GM23338 (cell line): Measurements from ENCODE around the gene ZBTB22. TPM values are rescaled to one million over a fixed set of nuclear protein-coding genes. Genes with fewer than 3 reads are reported as not detected.

Experiments
- ATAC-seq: fragments of 200-7000 bp; cut with Tn5 transposase; 3 replicates; pipeline ENCODE4 v1.9.1; 2020
- DNase-seq: peaks from one replicate; pipeline ENCODE4 v3.0.0-alpha.2; 2015; ENCODE audit warnings: low spot score
- H2AFZ ChIP-seq: fragments of 200-600 bp; sonication (generic); 2 replicates; pipeline ENCODE4 v1.8.0; 2016; ENCODE audit warnings: antibody characterized with exemption, mild to moderate bottlenecking, moderate library complexity
- H3F3A ChIP-seq: fragments of 200-600 bp; sonication (generic); replicated peaks from 2 replicates; pipeline ENCODE4 v1.8.0; 2017; ENCODE audit warnings: antibody characterized with exemption, mixed run types, low read depth
- H3K27ac ChIP-seq: fragments of 200-600 bp; sonication (generic); 2 replicates; pipeline ENCODE4 v1.6.1; 2016; ENCODE audit warnings: low read depth
- H3K27me3 ChIP-seq: fragments of 200-600 bp; sonication (generic); 2 replicates; pipeline ENCODE4 v1.8.0; 2016; ENCODE audit warnings: mild to moderate bottlenecking, mixed run types, moderate library complexity; ENCODE audit not compliant: insufficient read depth
- H3K36me3 ChIP-seq: fragments of 200-600 bp; sonication (generic); 2 replicates; pipeline ENCODE4 v1.8.0; 2016; ENCODE audit warnings: mild to moderate bottlenecking; ENCODE audit not compliant: insufficient read depth
- H3K4me1 ChIP-seq: fragments of 200-600 bp; sonication (generic); 2 replicates; pipeline ENCODE4 v1.8.0; 2016; ENCODE audit warnings: mild to moderate bottlenecking, moderate library complexity; ENCODE audit not compliant: insufficient read depth
- H3K4me2 ChIP-seq: fragments of 200-600 bp; sonication (generic); 2 replicates; pipeline ENCODE4 v1.7.1; 2017; ENCODE audit warnings: mixed run types
- H3K4me3 ChIP-seq: fragments of 200-600 bp; sonication (generic); 2 replicates; pipeline ENCODE4 v1.6.1; 2016; ENCODE audit warnings: mixed run types
- H3K79me2 ChIP-seq: fragments of 200-600 bp; sonication (generic); replicated peaks from 2 replicates; pipeline ENCODE4 v1.8.0; 2017; ENCODE audit warnings: mild to moderate bottlenecking; ENCODE audit not compliant: insufficient read depth
- H3K9me2 ChIP-seq: fragments of 200-600 bp; sonication (generic); 2 replicates; pipeline ENCODE4 v1.8.0; 2017; ENCODE audit not compliant: insufficient read depth
- H4K20me1 ChIP-seq: fragments of 200-600 bp; sonication (generic); replicated peaks from 2 replicates; pipeline ENCODE4 v1.8.0; 2017; ENCODE audit warnings: mild to moderate bottlenecking; ENCODE audit not compliant: insufficient read depth
- H3K27ac Mint-ChIP-seq: 2 replicates; pipeline ENCODE4 v1.8.0; 2020; ENCODE audit warnings: inconsistent platforms, mild to moderate bottlenecking, moderate library complexity, mixed read lengths
- H3K27me3 Mint-ChIP-seq: 3 replicates; pipeline ENCODE4 v1.8.0; 2022; ENCODE audit warnings: low read depth, mild to moderate bottlenecking, moderate library complexity, mixed read lengths, inconsistent platforms; ENCODE audit not compliant: insufficient read depth, poor library complexity
- H3K36me3 Mint-ChIP-seq: 3 replicates; pipeline ENCODE4 v1.8.0; 2021; ENCODE audit warnings: low read depth, mild to moderate bottlenecking, inconsistent platforms, moderate library complexity, mixed read lengths
- H3K4me1 Mint-ChIP-seq: 3 replicates; pipeline ENCODE4 v1.8.0; 2020; ENCODE audit warnings: mild to moderate bottlenecking, inconsistent platforms, mixed read lengths
- H3K4me3 Mint-ChIP-seq: 3 replicates; pipeline ENCODE4 v1.8.0; 2021; ENCODE audit warnings: moderate library complexity, mild to moderate bottlenecking, inconsistent platforms, mixed read lengths
- H3K9me3 Mint-ChIP-seq: 3 replicates; pipeline ENCODE4 v1.8.0; 2020; ENCODE audit warnings: moderate library complexity, mild to moderate bottlenecking, inconsistent platforms, mixed read lengths
- CREB1 ChIP-seq: fragments of 250-450 bp; sonication (Bioruptor Pico); IDR thresholded peaks from 2 replicates; pipeline ENCODE4 v1.5.0; 2020; ENCODE audit warnings: low read depth, mild to moderate bottlenecking, moderate library complexity
- EZH2 ChIP-seq: fragments of 200-600 bp; sonication (generic); IDR thresholded peaks from one replicate; pipeline ENCODE4 v1.8.0; 2017; ENCODE audit warnings: antibody characterized with exemption, mild to moderate bottlenecking, low read depth; ENCODE audit not compliant: unreplicated experiment
- JUNB ChIP-seq: IDR thresholded peaks from one replicate; pipeline ENCODE4 v1.6.1; 2016; ENCODE audit warnings: antibody characterized with exemption; ENCODE audit not compliant: unreplicated experiment
- NANOG ChIP-seq: IDR thresholded peaks from 2 replicates; pipeline ENCODE4 v1.6.1; 2016; ENCODE audit warnings: antibody characterized with exemption, borderline replicate concordance
- ZNF331 ChIP-seq: fragments of 250-450 bp; sonication (Bioruptor Pico); IDR thresholded peaks from 2 replicates; pipeline ENCODE4 v1.5.0; 2020; ENCODE audit warnings: low read depth, mild to moderate bottlenecking, moderate library complexity
- polyA plus RNA-seq: library from polyadenylated mRNA; unstranded; fragments of >200 nt; fragmentation: Nextera tagmentation; extraction: Ambion mirVana; gene quantifications from 2 replicates; pipeline ENCODE4 v1.2.1, GENCODE V29; 2016
- total RNA-seq: library from RNA; depleted of rRNA; stranded (reverse); fragments of >200 nt; shearing (Covaris generic); gene quantifications from 2 replicates; pipeline ENCODE4 v1.2.3, GENCODE V29; 2014
- TF ChIP-seq, protein P1 (sequence below): fragments of 250-450 bp; sonication (Bioruptor Pico); IDR thresholded peaks from 2 replicates; pipeline ENCODE4 v1.5.0; 2020; ENCODE audit warnings: mild to moderate bottlenecking, moderate library complexity

ZBTB22 gene
- total and polyA plus RNA-seq, 2 experiments from 2014 or later = 3.9 to 7.7 TPM

DNA sequence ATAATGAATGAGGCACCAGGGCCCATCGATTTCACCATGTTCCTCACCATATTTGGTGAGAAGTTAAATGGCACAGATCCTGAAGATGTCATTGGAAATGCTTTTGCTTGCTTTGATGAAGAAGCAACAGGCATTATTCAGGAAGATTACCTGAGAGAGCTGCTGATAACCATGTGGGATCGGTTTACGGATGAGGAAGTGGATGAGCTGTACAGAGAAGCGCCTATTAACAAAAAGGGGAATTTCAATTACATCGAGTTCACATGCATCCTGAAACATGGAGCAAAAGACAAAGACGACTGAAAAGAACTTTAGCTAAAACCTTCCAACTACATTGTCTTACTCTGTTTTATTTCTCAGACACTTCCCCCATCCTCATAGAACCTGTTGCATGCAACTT, 21.6 kb upstream of the ZBTB22 start (continued):
- TF ChIP-seq EZH2 (no peak), ZNF331 (CRISPR knock-in tag) (no peak)

DNA sequence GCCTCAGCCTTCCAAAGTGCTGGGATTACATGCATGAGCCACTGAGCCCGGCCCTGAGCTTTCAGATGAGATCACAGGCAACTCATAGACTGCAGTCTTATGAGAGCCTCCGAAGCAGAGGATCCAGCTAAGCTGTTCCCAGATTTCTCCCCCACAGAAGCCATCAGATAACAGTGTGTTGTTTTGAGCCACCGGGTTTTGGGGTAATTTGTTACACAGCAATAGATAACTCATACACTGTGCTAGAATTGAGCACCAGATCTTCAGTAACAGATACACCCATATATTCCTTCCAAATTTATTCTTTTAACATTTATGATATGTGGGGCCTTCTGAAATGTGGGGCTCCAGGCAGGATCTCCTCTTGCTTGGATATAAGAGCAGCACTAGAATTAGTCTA, 19.0 kb upstream of the ZBTB22 start:
- TF ChIP-seq NANOG (no peak), CREB1 (CRISPR knock-in tag) (no peak), JUNB (no peak)
- TF ChIP-seq, protein P1, sequence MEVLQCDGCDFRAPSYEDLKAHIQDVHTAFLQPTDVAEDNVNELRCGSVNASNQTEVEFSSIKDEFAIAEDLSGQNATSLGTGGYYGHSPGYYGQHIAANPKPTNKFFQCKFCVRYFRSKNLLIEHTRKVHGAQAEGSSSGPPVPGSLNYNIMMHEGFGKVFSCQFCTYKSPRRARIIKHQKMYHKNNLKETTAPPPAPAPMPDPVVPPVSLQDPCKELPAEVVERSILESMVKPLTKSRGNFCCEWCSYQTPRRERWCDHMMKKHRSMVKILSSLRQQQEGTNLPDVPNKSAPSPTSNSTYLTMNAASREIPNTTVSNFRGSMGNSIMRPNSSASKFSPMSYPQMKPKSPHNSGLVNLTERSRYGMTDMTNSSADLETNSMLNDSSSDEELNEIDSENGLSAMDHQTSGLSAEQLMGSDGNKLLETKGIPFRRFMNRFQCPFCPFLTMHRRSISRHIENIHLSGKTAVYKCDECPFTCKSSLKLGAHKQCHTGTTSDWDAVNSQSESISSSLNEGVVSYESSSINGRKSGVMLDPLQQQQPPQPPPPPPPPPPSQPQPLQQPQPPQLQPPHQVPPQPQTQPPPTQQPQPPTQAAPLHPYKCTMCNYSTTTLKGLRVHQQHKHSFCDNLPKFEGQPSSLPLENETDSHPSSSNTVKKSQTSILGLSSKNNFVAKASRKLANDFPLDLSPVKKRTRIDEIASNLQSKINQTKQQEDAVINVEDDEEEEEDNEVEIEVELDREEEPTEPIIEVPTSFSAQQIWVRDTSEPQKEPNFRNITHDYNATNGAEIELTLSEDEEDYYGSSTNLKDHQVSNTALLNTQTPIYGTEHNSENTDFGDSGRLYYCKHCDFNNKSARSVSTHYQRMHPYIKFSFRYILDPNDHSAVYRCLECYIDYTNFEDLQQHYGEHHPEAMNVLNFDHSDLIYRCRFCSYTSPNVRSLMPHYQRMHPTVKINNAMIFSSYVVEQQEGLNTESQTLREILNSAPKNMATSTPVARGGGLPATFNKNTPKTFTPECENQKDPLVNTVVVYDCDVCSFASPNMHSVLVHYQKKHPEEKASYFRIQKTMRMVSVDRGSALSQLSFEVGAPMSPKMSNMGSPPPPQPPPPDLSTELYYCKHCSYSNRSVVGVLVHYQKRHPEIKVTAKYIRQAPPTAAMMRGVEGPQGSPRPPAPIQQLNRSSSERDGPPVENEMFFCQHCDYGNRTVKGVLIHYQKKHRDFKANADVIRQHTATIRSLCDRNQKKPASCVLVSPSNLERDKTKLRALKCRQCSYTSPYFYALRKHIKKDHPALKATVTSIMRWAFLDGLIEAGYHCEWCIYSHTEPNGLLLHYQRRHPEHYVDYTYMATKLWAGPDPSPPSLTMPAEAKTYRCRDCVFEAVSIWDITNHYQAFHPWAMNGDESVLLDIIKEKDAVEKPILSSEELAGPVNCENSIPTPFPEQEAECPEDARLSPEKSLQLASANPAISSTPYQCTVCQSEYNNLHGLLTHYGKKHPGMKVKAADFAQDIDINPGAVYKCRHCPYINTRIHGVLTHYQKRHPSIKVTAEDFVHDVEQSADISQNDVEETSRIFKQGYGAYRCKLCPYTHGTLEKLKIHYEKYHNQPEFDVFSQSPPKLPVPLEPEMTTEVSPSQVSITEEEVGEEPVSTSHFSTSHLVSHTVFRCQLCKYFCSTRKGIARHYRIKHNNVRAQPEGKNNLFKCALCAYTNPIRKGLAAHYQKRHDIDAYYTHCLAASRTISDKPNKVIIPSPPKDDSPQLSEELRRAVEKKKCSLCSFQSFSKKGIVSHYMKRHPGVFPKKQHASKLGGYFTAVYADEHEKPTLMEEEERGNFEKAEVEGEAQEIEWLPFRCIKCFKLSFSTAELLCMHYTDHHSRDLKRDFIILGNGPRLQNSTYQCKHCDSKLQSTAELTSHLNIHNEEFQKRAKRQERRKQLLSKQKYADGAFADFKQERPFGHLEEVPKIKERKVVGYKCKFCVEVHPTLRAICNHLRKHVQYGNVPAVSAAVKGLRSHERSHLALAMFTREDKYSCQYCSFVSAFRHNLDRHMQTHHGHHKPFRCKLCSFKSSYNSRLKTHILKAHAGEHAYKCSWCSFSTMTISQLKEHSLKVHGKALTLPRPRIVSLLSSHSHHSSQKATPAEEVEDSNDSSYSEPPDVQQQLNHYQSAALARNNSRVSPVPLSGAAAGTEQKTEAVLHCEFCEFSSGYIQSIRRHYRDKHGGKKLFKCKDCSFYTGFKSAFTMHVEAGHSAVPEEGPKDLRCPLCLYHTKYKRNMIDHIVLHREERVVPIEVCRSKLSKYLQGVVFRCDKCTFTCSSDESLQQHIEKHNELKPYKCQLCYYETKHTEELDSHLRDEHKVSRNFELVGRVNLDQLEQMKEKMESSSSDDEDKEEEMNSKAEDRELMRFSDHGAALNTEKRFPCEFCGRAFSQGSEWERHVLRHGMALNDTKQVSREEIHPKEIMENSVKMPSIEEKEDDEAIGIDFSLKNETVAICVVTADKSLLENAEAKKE = no peak
- H3K4me2 ChIP-seq = no peak overlapping the region
- H4K20me1 ChIP-seq = no peaks in the 10 kb centered on the region
- H3K4me3 ChIP-seq = no peak overlapping the region
- peaks cover 5% of the 10 kb centered on the region for H3K27me3 Mint-ChIP-seq
- no peak for ATAC-seq
- no peaks in the 10 kb centered on the region for H3K4me1 ChIP-seq
- no peak for DNase-seq
- H3K79me2 ChIP-seq = no peaks in the 10 kb centered on the region
- no peak overlapping the region for H3K27ac ChIP-seq
- H3K27ac Mint-ChIP-seq = no peak overlapping the region
- no peaks in the 10 kb centered on the region; the same call in 1 of the 2 replicates for H3K9me2 ChIP-seq
- H3K36me3 ChIP-seq = no peaks in the 10 kb centered on the region
- no peak overlapping the region for H3K4me3 Mint-ChIP-seq
- no peaks in the 10 kb centered on the region for H3F3A ChIP-seq
- H3K9me3 Mint-ChIP-seq = no peaks in the 10 kb centered on the region; the same call in 2 of the 3 replicates
- H2AFZ ChIP-seq = no peak overlapping the region
- H3K4me1 Mint-ChIP-seq = no peaks in the 10 kb centered on the region
- no peaks in the 10 kb centered on the region for H3K27me3 ChIP-seq
- no peaks in the 10 kb centered on the region for H3K36me3 Mint-ChIP-seq
